ENCODE data around the gene CD300E.

CD300E gene

GRCh38 chr17:74565126-74565525 lies 58.4 kb downstream of the CD300E start:
- TF ChIP-seq CTCF (IDR thresholded peaks at IDR 0.05): no peak
- H3K27ac ChIP-seq: no peak overlapping the region
- no peak for DNase-seq (ENCODE audit: low spot score)
- H3K4me3 ChIP-seq: no peak overlapping the region

GRCh38 chr17:74563358-74563757 lies 60.2 kb downstream of the CD300E start:
- no peak for TF ChIP-seq CTCF (IDR thresholded peaks at IDR 0.05)
- no peak for DNase-seq (ENCODE audit: low spot score)
- Histone ChIP-seq H3K4me3 (no peak overlapping the region), H3K27ac (no peak overlapping the region)

GRCh38 chr17:74561586-74561985 lies 62.0 kb downstream of the CD300E start:
- Histone ChIP-seq H3K4me3 (no peak overlapping the region), H3K27ac (no peak overlapping the region)
- TF ChIP-seq CTCF (IDR thresholded peaks at IDR 0.05): no peak
- DNase-seq (ENCODE audit: low spot score): no peak
